Right atrium auricular region (tissue), 2 donors: ENCODE results near the gene ANKRD20A1. TPM values are rescaled to one million over a fixed set of nuclear protein-coding genes. Genes with fewer than 3 reads are reported as not detected.
"Not testable (repeated sequence)": the region's sequence is repeated elsewhere in the genome, so short reads cannot be mapped to it uniquely, and the experiment has no call there.

ENCODE experiments used
- DNase-seq: peaks from one replicate; pipeline ENCODE4 v3.0.0-alpha.2; 2019; ENCODE audit warnings: low spot score
- H3K27ac ChIP-seq, 2 donors: fragments of 200-600 bp; sonication (generic); 1 replicate in 1 of 2; 2 replicates in 1 of 2; pipeline ENCODE4 v1.5.1; 2016 to 2019
- H3K27me3 ChIP-seq, 2 donors: fragments of 200-600 bp; sonication (generic); one replicate each; pipeline versions ENCODE4 v1.5.1 to v1.6.0; 2017 to 2019
- H3K36me3 ChIP-seq: fragments of 200-600 bp; sonication (generic); one replicate; pipeline ENCODE4 v1.5.1; 2016
- H3K4me1 ChIP-seq, 2 donors: fragments of 200-600 bp; sonication (generic); one replicate each; pipeline versions ENCODE4 v1.5.1 to v1.6.0; 2017 to 2019
- H3K4me3 ChIP-seq, 2 donors: fragments of 200-600 bp; sonication (generic); 1 replicate in 1 of 2; 2 replicates in 1 of 2; pipeline ENCODE4 v1.5.1; 2017 to 2019; ENCODE audit warnings: mild to moderate bottlenecking in 1 of 2, moderate library complexity in 1 of 2
- H3K9me3 ChIP-seq, 2 donors: fragments of 200-600 bp; sonication (generic); one replicate each; pipeline ENCODE4 v1.5.1; 2019
- total RNA-seq, 2 donors: library from RNA; depleted of rRNA; stranded (reverse); fragments of >200 nt; gene quantifications; one replicate each; pipeline ENCODE4 v1.1.0, GENCODE V29; 2016

Gene ANKRD20A1
- 1 to 10 TPM; 1.9 to 2.6 TPM for total RNA-seq

DNA sequence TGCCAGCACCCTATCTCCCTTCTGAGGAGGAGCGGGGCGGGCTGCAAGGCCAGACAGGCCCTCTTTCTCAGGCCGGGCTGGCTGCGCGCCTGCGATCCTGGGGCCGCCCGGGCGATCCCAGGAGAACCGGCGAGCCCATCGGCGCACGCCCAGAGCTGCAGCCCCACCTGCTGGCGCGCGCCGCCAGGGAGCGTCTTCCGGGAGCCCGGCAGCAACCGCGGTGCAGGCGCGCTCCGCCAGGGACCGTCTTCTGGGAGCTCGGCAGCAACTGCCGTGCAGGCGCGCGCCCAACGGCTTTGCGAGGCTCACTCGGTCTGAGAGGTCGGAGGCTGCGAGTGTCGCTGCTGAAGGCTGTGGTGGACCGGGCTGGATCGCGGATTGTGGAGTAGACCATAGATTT is at the start of gene ANKRD20A1:
Gene ANKRD20A1, plus strand, starts transcription at position 61 of the 400 bp plus-strand sequence. CDS start 496 bp downstream, outside the sequence.
- H3K4me3 ChIP-seq, result not testable (repeated sequence)

GRCh38 chr9:67832088-67832487 is 26.6 kb upstream of the ANKRD20A1 start:
- H3K36me3 ChIP-seq, DNase-seq, H3K9me3 ChIP-seq, H3K4me1 ChIP-seq, H3K27me3 ChIP-seq, H3K4me3 ChIP-seq, H3K27ac ChIP-seq: not testable (repeated sequence)

More for the DNA sequence above, at the start of gene ANKRD20A1:
- not testable (repeated sequence) for DNase-seq, H3K9me3 ChIP-seq, H3K27me3 ChIP-seq, H3K36me3 ChIP-seq, H3K27ac ChIP-seq, H3K4me1 ChIP-seq
